HG03432 (cell line): ENCODE data around the gene ARF1.

ENCODE experiments used
- ATAC-seq: cut with Tn5 transposase; IDR thresholded peaks from one replicate; pipeline ENCODE4 v1.9.1; 2021; ENCODE audit warnings: mild to moderate bottlenecking, moderate library complexity; ENCODE audit not compliant: unreplicated experiment

The ARF1 gene

GRCh38 chr1:228082214-228082917 lies at the start of gene ARF1:
ARF1 (plus strand) TSS chr1:228082708; CDS start chr1:228097115, 14,407 bp downstream.
- ATAC-seq: peak; percentile 81

GRCh38 chr1:228033376-228033775 lies 49.1 kb upstream of the ARF1 start:
- ATAC-seq: no peak

GRCh38 chr1:228034954-228035837 lies 47.3 kb upstream of the ARF1 start:
- no peak for ATAC-seq

- ATAC-seq: no peak
Measured at GRCh38 chr1:228035844-228036243, 46.7 kb upstream of the ARF1 start.

GRCh38 chr1:228036701-228037231 lies 45.7 kb upstream of the ARF1 start:
- no peak for ATAC-seq

GRCh38 chr1:228037401-228038386 lies 44.8 kb upstream of the ARF1 start:
- ATAC-seq: peak; percentile 95

- ATAC-seq: no peak
Measured at GRCh38 chr1:228038387-228039005, 44.0 kb upstream of the ARF1 start.

- no peak for ATAC-seq
Measured at GRCh38 chr1:228039006-228039903, 43.3 kb upstream of the ARF1 start.

- no peak for ATAC-seq
Measured at GRCh38 chr1:228039986-228040385, 42.5 kb upstream of the ARF1 start.

- no peak for ATAC-seq
Measured at GRCh38 chr1:228041316-228041715, 41.2 kb upstream of the ARF1 start.

GRCh38 chr1:228042508-228042907 lies 40.0 kb upstream of the ARF1 start:
- ATAC-seq: no peak

GRCh38 chr1:228043281-228043848 lies 39.1 kb upstream of the ARF1 start:
- no peak for ATAC-seq

GRCh38 chr1:228044961-228045360 lies 37.5 kb upstream of the ARF1 start:
- no peak for ATAC-seq

GRCh38 chr1:228045405-228045804 lies 37.1 kb upstream of the ARF1 start:
- ATAC-seq: no peak

- ATAC-seq: no peak
Measured at GRCh38 chr1:228045871-228046270, 36.6 kb upstream of the ARF1 start.

GRCh38 chr1:228046421-228047182 lies 35.9 kb upstream of the ARF1 start:
- no peak for ATAC-seq

GRCh38 chr1:228047183-228047466 lies 35.4 kb upstream of the ARF1 start:
- ATAC-seq: no peak

- ATAC-seq: no peak
Measured at GRCh38 chr1:228048120-228048519, 34.4 kb upstream of the ARF1 start.
